GM12875 (cell line): ENCODE results near the gene LURAP1L.

Source experiments
- H3K4me3 ChIP-seq: one replicate; pipeline ENCODE4 v1.5.1; 2011; ENCODE audit warnings: low read depth, low read length, control low read depth
- CTCF ChIP-seq: IDR thresholded peaks from 2 replicates; pipeline ENCODE4 v1.5.1; 2011; ENCODE audit warnings: low read depth, mild to moderate bottlenecking, control low read depth, inconsistent platforms, low read length, moderate library complexity, borderline replicate concordance; ENCODE audit not compliant: insufficient read depth

The LURAP1L gene

GRCh38 chr9:12833701-12834100 is 58.9 kb downstream of the LURAP1L start:
- H3K4me3 ChIP-seq: no peak overlapping the region
- no peak for TF ChIP-seq CTCF

GRCh38 chr9:12838546-12838945 is 63.7 kb downstream of the LURAP1L start:
- TF ChIP-seq CTCF: no peak
- H3K4me3 ChIP-seq: no peak overlapping the region

GRCh38 chr9:12843735-12844134 is 68.9 kb downstream of the LURAP1L start:
- no peak for TF ChIP-seq CTCF
- H3K4me3 ChIP-seq: no peak overlapping the region

GRCh38 chr9:12846035-12846434 is 71.2 kb downstream of the LURAP1L start:
- H3K4me3 ChIP-seq: no peak overlapping the region

GRCh38 chr9:12847561-12847960 is 72.7 kb downstream of the LURAP1L start:
- H3K4me3 ChIP-seq: no peak overlapping the region
- TF ChIP-seq CTCF: no peak

More at GRCh38 chr9:12846035-12846434, 71.2 kb downstream of the LURAP1L start:
- TF ChIP-seq CTCF: no peak

- no peak for TF ChIP-seq CTCF
- no peak overlapping the region for H3K4me3 ChIP-seq
These were observed 74.7 kb downstream of the LURAP1L start for GRCh38 chr9:12849486-12850003.

- no peak for TF ChIP-seq CTCF
- no peak overlapping the region for H3K4me3 ChIP-seq
These were observed 76.7 kb downstream of the LURAP1L start for GRCh38 chr9:12851341-12852090.
